GM19463 (cell line): ENCODE measurements around the gene STRIP1.

Source experiments
- ATAC-seq: cut with Tn5 transposase; IDR thresholded peaks from one replicate; pipeline ENCODE4 v1.9.1; 2021; ENCODE audit warnings: mild to moderate bottlenecking, moderate library complexity; ENCODE audit not compliant: unreplicated experiment

The STRIP1 gene

DNA sequence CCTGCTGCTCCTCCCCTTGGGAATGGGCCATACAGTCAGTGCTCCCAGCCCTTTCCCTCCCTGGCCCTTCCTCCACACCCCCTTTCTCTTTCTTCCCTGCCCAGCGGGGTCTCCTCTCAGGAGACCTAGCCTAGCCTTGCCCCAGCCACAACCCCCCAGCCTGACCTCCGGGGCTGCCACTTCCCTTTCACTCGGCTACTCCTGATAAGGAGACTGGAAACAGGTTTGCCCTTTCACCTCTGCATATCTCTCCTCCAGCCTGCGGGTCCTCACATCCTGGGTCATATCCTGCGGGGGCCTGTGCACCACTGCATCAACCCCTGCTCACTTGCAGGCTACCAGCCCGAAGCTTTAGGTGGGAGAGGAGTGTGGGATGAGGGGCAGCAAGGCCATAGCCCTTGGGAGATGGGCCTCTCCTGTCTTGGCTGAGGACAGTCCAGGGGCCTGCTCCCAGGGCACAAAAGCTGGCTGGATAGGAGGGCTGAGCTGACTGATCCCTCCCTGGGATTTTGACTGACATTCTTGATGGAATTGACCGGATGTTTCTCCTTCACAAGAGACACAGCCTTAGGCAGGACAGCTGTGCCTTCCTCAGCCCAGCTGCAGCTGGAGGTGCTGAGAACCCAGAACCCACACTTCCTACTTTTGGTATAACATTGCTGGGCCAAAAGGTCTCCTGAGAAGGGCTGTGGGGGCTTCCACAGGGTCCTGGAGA, 55.3 kb downstream of the STRIP1 start:
- no peak for ATAC-seq

DNA sequence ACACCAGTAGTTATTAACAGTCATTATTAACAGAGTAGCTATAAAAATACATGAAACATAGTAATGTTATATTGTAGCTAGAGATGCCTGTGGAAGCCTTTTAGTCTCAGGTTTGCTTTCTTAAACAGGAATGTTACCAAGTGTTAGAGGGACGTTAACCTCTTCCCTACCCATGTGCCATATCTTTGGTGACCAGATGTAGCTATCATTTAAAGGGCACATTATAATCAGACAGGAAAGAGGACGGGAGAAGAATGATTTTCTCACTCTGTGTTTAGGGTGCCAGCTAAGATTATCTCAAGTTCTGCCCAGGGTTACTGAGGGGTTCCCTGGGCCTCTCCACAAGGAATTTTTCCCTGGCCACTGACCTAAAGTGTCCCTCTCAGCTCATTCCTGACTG, 57.0 kb downstream of the STRIP1 start:
- ATAC-seq: no peak

DNA sequence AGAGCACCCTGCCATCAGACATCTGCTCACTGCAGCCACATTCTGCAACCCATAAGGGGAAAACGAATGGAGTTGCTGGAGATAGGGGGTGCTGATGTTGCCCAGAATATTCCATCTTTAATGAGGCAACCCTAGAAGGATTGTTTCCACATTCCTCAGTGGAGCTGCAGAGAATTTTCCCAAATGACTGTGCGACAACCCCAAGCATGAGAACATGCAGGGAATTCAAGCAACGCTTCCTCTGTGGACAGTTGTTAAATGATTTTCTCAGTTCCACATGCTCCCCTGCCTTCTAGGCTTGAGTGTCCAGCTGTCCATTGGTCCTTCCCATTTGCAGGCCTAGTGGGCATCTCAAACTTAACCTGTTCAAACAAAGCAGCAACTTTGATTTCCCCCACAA, 57.4 kb downstream of the STRIP1 start:
- no peak for ATAC-seq

DNA sequence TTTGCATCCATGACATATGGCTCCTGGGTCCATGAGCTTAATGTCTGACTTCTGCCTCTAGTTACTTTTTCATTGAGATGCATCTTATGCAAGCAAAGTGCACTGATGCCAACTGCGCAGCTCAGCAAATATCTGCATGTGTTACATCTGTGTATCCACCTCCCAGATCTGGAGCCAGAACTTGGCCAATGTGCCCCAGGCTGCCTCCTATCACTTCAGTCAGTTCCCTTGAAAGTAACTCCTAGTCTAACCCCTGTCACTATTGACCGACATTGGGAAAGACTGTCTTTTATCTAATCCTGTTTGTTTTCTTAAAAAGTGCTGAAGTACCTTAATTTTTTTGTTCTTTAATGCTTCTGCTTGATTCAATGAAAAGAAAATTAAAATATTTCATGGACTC, 58.6 kb downstream of the STRIP1 start:
- ATAC-seq: no peak

DNA sequence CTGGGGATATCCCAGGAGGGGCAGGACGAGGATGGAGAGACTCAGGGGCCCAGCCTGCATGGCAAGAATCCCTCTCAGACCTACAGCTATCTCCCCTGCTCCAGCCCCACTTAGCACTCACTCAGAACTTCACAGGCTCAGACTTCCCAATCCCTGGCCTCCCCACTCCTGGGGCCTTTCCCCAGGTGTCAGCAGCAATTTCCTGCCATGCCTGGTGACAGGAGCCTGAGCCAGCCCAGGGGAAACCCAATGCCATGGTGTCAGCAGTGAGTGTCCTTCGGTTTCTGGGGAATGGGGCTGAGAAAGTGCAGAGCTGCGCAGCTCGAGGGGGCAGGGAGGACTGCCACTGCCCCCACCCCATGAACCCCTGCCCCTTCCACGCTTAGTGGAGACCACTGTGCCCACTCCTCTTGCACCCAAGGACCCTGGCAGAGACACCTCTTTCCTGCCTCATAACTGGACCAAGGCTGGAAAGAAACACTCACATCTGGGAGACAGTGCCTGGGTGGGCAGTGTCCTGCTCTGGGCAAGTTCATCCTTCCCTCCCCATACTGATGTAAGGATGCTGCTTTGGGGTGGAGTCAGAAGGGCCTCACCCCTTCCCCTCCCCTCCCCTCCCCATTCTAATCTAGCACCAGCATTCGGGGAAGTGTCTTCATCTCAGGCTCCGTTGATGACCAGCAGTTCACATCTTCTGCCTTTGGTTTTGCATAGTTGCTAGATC, 60.7 kb downstream of the STRIP1 start:
- no peak for ATAC-seq

DNA sequence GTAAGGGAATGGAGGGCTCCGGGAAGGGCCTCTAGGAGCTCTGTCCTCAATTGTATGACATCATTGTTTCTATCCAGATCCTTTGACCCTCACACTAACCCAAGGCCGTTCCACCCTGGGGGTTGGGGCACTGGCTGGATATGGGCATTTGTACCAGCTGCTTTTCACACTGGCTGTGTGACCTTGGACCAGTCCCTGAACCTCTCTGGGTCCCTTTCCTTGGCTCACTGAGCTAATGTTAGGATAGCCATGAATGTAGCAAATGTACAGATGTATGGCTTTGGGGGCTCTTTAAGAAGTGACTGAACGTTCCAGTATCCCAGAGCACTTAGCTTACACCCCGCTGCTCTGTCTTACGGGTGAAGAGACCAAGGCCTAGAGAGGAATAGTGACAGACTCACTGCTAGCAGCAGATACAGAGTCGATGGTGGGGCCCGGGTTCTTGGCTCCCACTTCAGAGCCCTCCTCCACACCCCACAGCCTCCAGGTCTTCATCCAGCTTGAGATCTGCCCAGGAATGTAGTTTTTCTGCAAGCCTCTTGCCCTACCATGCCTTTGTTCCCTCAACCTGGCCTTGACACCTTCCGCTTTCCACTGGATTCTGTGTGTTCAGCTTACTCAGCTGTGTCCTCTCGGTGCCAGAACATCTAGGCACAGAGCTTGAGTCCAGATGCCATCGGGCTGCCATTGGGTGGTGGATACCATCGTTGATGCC, 63.2 kb downstream of the STRIP1 start:
- no peak for ATAC-seq

DNA sequence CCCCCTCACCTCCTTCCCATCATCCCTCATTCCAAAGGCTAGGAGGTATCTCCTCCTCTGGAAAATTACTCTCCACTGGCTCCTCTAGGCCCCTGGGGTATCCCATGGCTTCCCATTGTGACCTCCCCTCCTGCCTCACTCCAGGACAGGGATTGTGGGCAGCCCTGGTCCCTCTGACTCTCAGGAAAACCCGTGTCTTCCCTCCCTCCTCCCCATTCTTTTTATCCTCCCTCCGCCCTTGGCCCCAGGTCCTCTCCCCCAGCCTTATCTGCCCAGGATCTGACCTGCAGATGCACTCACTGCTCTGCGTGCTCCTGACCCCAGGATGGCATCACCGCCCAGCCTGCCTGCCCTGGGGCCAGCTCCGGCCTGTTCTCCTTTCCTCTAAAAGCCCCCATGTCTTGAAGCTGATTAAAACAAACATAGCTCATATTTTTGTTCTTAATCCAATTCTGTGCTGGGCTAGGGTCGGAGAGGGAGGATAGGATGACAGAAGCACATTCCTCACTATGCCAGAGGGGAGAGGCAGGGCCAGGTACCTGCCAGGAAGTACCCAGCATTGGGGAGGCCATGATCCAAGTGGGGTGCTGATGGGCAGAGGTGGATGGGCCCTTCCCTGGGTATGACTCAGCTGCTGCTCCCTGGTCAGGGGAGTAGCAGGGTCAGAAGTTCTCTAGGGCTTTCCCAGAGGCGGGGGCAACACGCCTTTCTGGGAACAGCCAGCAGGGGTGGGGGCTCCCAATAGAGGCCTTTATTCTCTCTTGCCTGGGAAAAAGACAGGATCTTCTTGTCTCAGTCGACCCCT, 64.0 kb downstream of the STRIP1 start:
- no peak for ATAC-seq

DNA sequence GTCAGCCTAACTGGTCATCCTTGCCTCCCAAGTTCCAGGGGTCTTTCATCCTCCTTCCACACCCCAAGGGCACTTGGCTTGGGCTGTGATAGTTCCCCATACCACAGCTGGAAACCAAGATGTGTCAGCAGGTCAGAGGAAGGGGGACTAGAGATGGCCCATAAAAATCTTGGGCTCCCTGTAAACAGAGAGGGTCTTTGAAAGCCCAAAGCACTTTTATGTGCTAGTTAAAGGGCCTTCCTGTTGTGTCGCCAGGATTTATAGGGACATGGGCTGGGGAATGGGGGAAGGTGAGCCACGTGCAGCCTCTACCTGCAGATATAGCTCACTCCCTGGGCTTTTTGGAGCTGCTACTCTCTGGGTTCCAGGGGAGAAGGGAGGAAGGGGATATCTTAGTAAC, 65.9 kb downstream of the STRIP1 start:
- no peak for ATAC-seq

DNA sequence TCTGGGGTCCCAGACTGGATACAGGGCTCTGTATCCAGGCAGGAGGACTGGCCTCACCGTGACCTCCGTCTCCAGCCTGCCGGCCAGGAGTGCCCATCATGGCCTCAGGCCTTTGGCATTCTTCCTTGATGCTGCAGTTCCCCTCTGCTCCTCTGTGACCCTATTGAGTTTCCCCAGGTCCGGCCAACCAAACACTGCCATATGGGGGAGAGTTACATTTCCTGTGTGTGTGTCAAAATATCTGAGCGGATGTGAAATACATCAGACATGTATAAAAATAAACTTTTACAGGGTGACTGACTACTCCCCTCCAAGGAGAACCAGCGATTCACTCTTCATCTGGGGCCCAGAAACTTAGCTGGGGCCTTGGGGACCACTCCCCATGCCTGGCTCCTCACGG, 67.7 kb downstream of the STRIP1 start:
- no peak for ATAC-seq
